ENCODE data around the gene KCTD2. TPM values are rescaled to one million over a fixed set of nuclear protein-coding genes. Genes with fewer than 3 reads are reported as not detected.
"Not testable (repeated sequence)": the region's sequence is repeated elsewhere in the genome, so short reads cannot be mapped to it uniquely, and the experiment has no call there.

Gene KCTD2
- total and polyA plus RNA-seq, 3 donors from 2014 or later, result 88.9 to 135 (median 122) TPM

DNA sequence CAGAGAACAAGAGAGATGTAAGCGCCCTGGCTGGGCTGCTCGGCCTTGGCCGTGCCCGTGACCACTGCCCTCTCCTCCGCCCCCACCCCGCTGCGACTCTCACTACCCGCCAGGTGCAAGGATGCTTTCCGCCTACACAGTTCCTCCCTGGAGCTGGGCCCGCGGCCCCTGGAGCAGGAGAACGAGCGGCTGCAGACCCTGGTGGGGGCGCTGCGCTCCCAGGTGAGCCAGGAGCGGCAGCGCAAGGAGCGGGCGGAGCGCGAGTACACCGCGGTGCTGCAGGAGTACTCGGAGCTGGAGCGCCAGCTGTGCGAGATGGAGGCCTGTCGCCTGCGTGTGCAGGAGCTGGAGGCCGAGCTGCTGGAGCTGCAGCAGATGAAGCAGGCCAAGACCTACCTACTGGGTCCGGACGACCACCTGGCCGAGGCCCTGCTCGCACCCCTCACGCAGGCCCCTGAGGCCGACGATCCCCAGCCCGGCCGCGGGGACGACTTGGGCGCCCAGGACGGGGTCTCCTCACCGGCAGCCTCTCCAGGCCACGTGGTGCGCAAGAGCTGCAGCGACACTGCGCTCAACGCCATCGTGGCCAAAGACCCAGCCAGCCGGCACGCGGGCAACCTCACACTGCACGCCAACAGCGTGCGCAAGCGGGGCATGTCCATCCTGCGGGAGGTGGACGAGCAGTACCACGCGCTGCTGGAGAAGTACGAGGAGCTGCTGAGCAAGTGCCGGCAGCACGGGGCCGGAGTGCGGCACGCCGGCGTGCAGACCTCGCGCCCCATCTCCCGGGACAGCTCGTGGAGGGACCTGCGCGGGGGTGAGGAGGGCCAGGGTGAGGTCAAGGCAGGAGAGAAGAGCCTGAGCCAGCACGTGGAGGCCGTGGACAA, 43.7 kb upstream of the KCTD2 start:
- no peak for TF ChIP-seq POLR2A (IDR thresholded peaks at IDR 0.05)
- TF ChIP-seq CTCF (IDR thresholded peaks at IDR 0.05), result no peak
- intact Hi-C loops (cut with DNase I; ENCODE audit: low total_unique reads), result no loop called here
- WGBS, 2 donors, result 40 to 68% methylated on average over 18 to 74 of the region's 76 CpGs

DNA sequence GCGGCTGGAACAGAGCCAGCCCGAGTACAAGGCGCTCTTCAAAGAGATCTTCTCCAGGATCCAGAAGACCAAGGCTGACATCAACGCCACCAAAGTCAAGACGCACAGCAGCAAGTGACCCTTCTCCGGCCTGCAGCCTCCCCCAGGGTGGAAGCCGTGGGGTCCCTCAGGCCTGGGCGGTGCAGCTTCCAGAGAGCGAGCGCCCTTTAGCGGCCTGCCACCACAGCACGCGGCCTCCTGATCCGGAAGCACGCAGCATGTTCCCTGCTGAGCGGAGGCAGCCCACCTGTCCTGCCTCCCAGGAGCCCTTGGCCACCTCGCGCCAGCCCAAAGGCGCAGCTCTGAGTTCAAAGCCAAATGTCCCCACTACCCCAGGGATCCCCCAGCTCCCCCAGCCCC, 43.1 kb upstream of the KCTD2 start:
- peak overlapping the region in 1 of 2 donors; percentile 23 for H3K4me3 ChIP-seq
- no peaks in the 10 kb centered on the region for H3K27me3 ChIP-seq
- intact Hi-C loops (cut with DNase I; ENCODE audit: low total_unique reads), result no loop called here
- H3K9me3 ChIP-seq, result no peaks in the 10 kb centered on the region
- H3K4me1 ChIP-seq, result peaks cover 14% of the 10 kb centered on the region
- TF ChIP-seq CTCF (IDR thresholded peaks at IDR 0.05) (no peak), POLR2A (IDR thresholded peaks at IDR 0.05) (no peak)
- DNase-seq, result peak; percentile 75
- 44 to 52% methylated on average over 18 of the region's 19 CpGs for WGBS, 2 donors
- no peak overlapping the region for H3K27ac ChIP-seq
- H3K36me3 ChIP-seq (ENCODE audit: low read depth, missing control alignments), result no peaks in the 10 kb centered on the region

More for the DNA sequence above, 43.7 kb upstream of the KCTD2 start:
- Histone ChIP-seq H3K27ac (no peak overlapping the region), H3K9me3 (no peaks in the 10 kb centered on the region), H3K27me3 (no peaks in the 10 kb centered on the region), H3K36me3 (ENCODE audit: low read depth, missing control alignments) (no peaks in the 10 kb centered on the region), H3K4me3 (peak overlapping the region in 1 of 2 donors; percentile 23), H3K4me1 (peaks cover 14% of the 10 kb centered on the region)
- no peak for DNase-seq

DNA sequence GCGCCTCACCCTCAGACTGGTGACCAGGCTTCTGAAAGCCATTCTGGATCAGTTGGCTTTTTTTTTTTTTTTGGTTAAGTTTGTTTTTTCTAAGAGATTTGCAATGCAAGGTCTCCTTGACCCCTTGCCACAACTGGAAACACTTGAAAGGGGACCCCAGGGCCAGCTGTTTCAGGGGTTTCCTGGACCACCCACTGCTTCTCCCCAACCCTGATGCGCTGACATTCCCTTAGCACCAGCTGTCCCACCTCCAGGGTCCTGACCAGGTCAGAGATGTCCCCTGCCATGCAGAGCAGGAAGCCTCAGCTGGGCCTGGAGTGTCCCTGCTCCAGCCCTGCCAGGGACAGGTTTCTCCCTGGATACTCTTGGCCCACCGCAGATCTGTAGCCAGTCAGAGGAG, 42.7 kb upstream of the KCTD2 start:
- Histone ChIP-seq H3K4me3 (no peak overlapping the region), H3K27ac (no peak overlapping the region), H3K9me3 (no peaks in the 10 kb centered on the region), H3K36me3 (ENCODE audit: low read depth, missing control alignments) (no peaks in the 10 kb centered on the region), H3K4me1 (peaks cover 14% of the 10 kb centered on the region), H3K27me3 (no peaks in the 10 kb centered on the region)
- TF ChIP-seq CTCF (IDR thresholded peaks at IDR 0.05) (no peak), POLR2A (IDR thresholded peaks at IDR 0.05) (no peak)
- DNase-seq, result no peak
- 80 to 82% methylated on average over 2 to 3 of the region's 3 CpGs for WGBS, 2 donors
- intact Hi-C loops (cut with DNase I; ENCODE audit: low total_unique reads), result no loop called here

- Histone ChIP-seq H3K9me3 (no peaks in the 10 kb centered on the region), H3K27me3 (no peaks in the 10 kb centered on the region), H3K4me3 (no peak overlapping the region), H3K27ac (no peak overlapping the region), H3K4me1 (peaks cover 14% of the 10 kb centered on the region), H3K36me3 (ENCODE audit: low read depth, missing control alignments) (no peaks in the 10 kb centered on the region)
- DNase-seq, result no peak
- intact Hi-C loops (cut with DNase I; ENCODE audit: low total_unique reads), result no loop called here
- 85 to 89% methylated on average over 8 of the region's 8 CpGs for WGBS, 2 donors
- TF ChIP-seq POLR2A (IDR thresholded peaks at IDR 0.05), result no peak
- no peak for TF ChIP-seq CTCF (IDR thresholded peaks at IDR 0.05)
Observed at GRCh38 chr17:75005291-75005690, 41.7 kb upstream of the KCTD2 start.

DNA sequence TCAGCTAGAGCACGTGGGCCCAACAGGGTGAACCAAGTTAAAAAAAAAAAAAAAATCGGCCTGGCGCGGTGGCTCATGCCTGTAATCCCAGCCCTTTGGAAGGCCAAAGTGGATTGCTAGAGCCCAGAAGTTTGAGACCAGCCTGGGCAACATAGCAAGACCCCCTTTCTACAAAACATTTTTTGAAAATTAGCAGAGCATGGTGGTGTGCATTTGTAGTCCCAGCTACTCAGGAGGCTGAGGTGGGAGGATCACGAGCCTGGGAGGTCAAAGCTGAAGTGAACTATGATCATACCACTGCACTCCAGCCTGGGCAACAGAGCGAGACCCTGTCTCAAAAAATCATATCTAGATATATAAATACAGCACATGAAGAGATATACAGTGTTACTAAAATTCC, 40.9 kb upstream of the KCTD2 start:
- intact Hi-C loops (cut with DNase I; ENCODE audit: low total_unique reads), result not testable (repeated sequence)
- WGBS, 2 donors, result 87 to 94% methylated on average over 6 of the region's 6 CpGs

More for the DNA sequence above, 40.9 kb upstream of the KCTD2 start:
- H3K36me3 ChIP-seq (ENCODE audit: low read depth, missing control alignments); H3K27me3 ChIP-seq; H3K9me3 ChIP-seq; H3K4me3 ChIP-seq; DNase-seq; H3K27ac ChIP-seq: not testable (repeated sequence)
- peaks cover 14% of the 10 kb centered on the region for H3K4me1 ChIP-seq

Data from testis (tissue), 3 donors.